ENCODE results near the gene RHNO1. TPM values are rescaled to one million over a fixed set of nuclear protein-coding genes. Genes with fewer than 3 reads are reported as not detected.

RHNO1 gene
- total and polyA plus RNA-seq, 2 of the 13 experiments (the other 11 are each of a cell fraction or from before 2014, with no cell fraction given), result 27.2 to 49.6 TPM

DNA sequence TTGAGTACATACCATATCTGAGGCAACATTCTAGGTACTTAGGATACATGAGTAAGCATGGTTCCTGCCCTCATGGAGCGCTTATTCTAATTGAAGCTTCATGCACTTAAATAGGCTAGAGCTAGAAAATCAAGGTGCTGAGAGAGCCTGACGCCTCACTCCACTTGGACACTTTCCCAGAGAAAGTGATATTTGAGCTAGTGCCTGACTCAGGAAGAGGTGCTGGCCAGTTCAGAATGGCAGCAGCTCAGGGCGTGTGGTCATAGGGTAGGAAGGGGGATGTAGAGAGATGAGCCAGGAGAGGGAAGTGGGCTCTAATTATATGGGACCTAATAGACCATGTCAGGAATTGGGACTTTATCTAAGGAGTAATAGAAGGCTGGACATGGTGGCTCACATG, 47.0 kb downstream of the RHNO1 start:
- intact Hi-C loops (cut with micrococcal nuclease; ENCODE audit: unreplicated experiment), result no loop called here
- no peak overlapping the region for H3K27ac ChIP-seq (ENCODE audit: extremely low read length, insufficient read depth, low read length)
- no peak for FAIRE-seq
- 94% methylated on average over 3 of the region's 3 CpGs for WGBS (ENCODE audit: low lambda C conversion rate)
- no peak overlapping the region for H3K4me3 ChIP-seq (replicated peaks in 1 of 3; ENCODE audit: insufficient read depth in 1 of 3, low read depth in 2 of 3, low read length in 3 of 3)
- H3K27me3 ChIP-seq (ENCODE audit: control insufficient read depth in 1 of 2, insufficient read depth in 2 of 2, low read length in 2 of 2), result no peaks in the 10 kb centered on the region
- H4K20me1 ChIP-seq (ENCODE audit: insufficient read depth, low read length), result no peaks in the 10 kb centered on the region
- no peaks in the 10 kb centered on the region for H3K4me1 ChIP-seq (ENCODE audit: insufficient read depth, low read length)
- no peaks in the 10 kb centered on the region for H3K9me3 ChIP-seq (ENCODE audit: low read length)
- no peak overlapping the region for H3K9ac ChIP-seq (ENCODE audit: insufficient read depth, low read depth, low read length)
- ChIA-PET CTCF (ENCODE audit: low intra/inter-chr PET ratio, low total read pairs) (no interaction called here), POLR2A (no interaction called here)
- ATAC-seq, result no peak
- DNase-seq (ENCODE audit: low spot score), result no peak
- H3K79me2 ChIP-seq (ENCODE audit: insufficient read depth, low read length), result no peaks in the 10 kb centered on the region
- in situ Hi-C loops (cut with HindIII; ENCODE audit: extremely low pct_ligation_motif_present, low pct_unique_long_range_greater_than_20kb), result no loop called here
- no peak overlapping the region for H2AFZ ChIP-seq (ENCODE audit: low read length)
- no peak overlapping the region for H3K4me2 ChIP-seq (ENCODE audit: low read depth, low read length)
- peaks cover 8 to 50% of the 10 kb centered on the region in 2 experiments for H3K36me3 ChIP-seq (replicated peaks in 1 of 2; ENCODE audit: control insufficient read depth in 1 of 2, insufficient read depth in 2 of 2, low read length in 2 of 2)
- no TSS peak for BruUV-seq (replicated peaks)
- TF ChIP-seq CBX5 (CRISPR knock-in tag; IDR thresholded peaks at IDR 0.05; ENCODE audit: borderline replicate concordance) (no peak), RXRA (CRISPR knock-in tag; IDR thresholded peaks at IDR 0.05) (no peak), ZNF605 (CRISPR knock-in tag; IDR thresholded peaks at IDR 0.05) (no peak), IRF2 (CRISPR knock-in tag; IDR thresholded peaks at IDR 0.05) (no peak), STAT5B (CRISPR knock-in tag; IDR thresholded peaks at IDR 0.05) (no peak), DMTF1 (CRISPR knock-in tag; IDR thresholded peaks at IDR 0.05) (no peak), RFX5 (IDR thresholded peaks at IDR 0.05; ENCODE audit: low read depth, low read length) (no peak)
